DND-41 (cell line): Measurements from ENCODE around the gene YBX2.

Experiments
- ATAC-seq: fragments of 200-7000 bp; cut with Tn5 transposase; 3 replicates; pipeline ENCODE4 v1.9.1; 2021; ENCODE audit warnings: low read depth; ENCODE audit not compliant: insufficient read depth
- DNase-seq: peaks from one replicate; pipeline ENCODE4 v3.0.0-alpha.2; 2020
- H2AFZ ChIP-seq: 2 replicates; pipeline ENCODE4 v1.6.0; 2012; ENCODE audit warnings: low read depth, low read length
- H3K27ac ChIP-seq: 2 replicates; pipeline ENCODE4 v1.5.1; 2012; ENCODE audit warnings: low read length, inconsistent platforms
- H3K27me3 ChIP-seq: fragments of 200-600 bp; sonication (generic); 2 replicates; pipeline ENCODE4 v1.6.0; 2012; ENCODE audit warnings: low read length, mild to moderate bottlenecking, inconsistent platforms; ENCODE audit not compliant: insufficient read depth, poor library complexity
- H3K36me3 ChIP-seq: 2 replicates; pipeline ENCODE4 v1.5.1; 2012; ENCODE audit warnings: low read length, inconsistent platforms; ENCODE audit not compliant: insufficient read depth
- H3K4me1 ChIP-seq: 2 replicates; pipeline ENCODE4 v1.5.1; 2012; ENCODE audit warnings: mild to moderate bottlenecking, low read length; ENCODE audit not compliant: insufficient read depth
- H3K4me2 ChIP-seq: 2 replicates; pipeline ENCODE4 v1.6.0; 2012; ENCODE audit warnings: mild to moderate bottlenecking, moderate library complexity, low read length, inconsistent platforms; ENCODE audit not compliant: insufficient read depth
- H3K4me3 ChIP-seq, 2 experiments: fragments of 200-600 bp in 1 of 2; shearing (Covaris generic) in 1 of 2; 2 replicates each; pipeline ENCODE4 v1.5.1; 2012 to 2016; ENCODE audit warnings: inconsistent platforms in 2 of 2, low read length in 2 of 2, mild to moderate bottlenecking in 2 of 2, low read depth in 1 of 2, moderate library complexity in 1 of 2
- H3K79me2 ChIP-seq: 2 replicates; pipeline ENCODE4 v1.6.0; 2012; ENCODE audit warnings: low read length, inconsistent platforms; ENCODE audit not compliant: insufficient read depth
- H3K9ac ChIP-seq: 2 replicates; pipeline ENCODE4 v1.6.0; 2012; ENCODE audit warnings: low read depth, mild to moderate bottlenecking, inconsistent platforms, low read length, moderate library complexity
- H3K9me3 ChIP-seq: 2 replicates; pipeline ENCODE4 v1.5.1; 2012; ENCODE audit warnings: low read length, moderate library complexity, mild to moderate bottlenecking, inconsistent platforms; ENCODE audit not compliant: insufficient read depth, severe bottlenecking
- H4K20me1 ChIP-seq: 2 replicates; pipeline ENCODE4 v1.6.0; 2012; ENCODE audit warnings: low read length; ENCODE audit not compliant: insufficient read depth
- EZH2 ChIP-seq: IDR thresholded peaks from 3 replicates; pipeline ENCODE4 v1.6.1; 2012; ENCODE audit warnings: borderline replicate concordance, low read depth, mild to moderate bottlenecking, moderate library complexity, low read length, inconsistent platforms; ENCODE audit not compliant: severe bottlenecking
- TF ChIP-seq, protein P1 (sequence below): IDR thresholded peaks from 2 replicates; pipeline ENCODE4 v1.5.1; 2012; ENCODE audit warnings: borderline replicate concordance, low read length, moderate library complexity, mild to moderate bottlenecking; ENCODE audit not compliant: poor library complexity, severe bottlenecking; ENCODE audit errors: extremely low read depth

YBX2 gene

GRCh38 chr17:7293159-7293558, 1.3 kb downstream of the YBX2 start:
- Histone ChIP-seq H3K4me3 (no peak overlapping the region), H3K9me3 (no peaks in the 10 kb centered on the region), H3K27me3 (peaks cover 36% of the 10 kb centered on the region), H3K27ac (no peak overlapping the region), H3K79me2 (no peaks in the 10 kb centered on the region), H2AFZ (no peak overlapping the region), H3K36me3 (no peaks in the 10 kb centered on the region), H3K9ac (no peak overlapping the region), H3K4me2 (no peak overlapping the region), H4K20me1 (0 out of 2 replicates have a peak, but pooled peaks cover 4% of the 10 kb centered on the region), H3K4me1 (peaks cover 16% of the 10 kb centered on the region)
- no peak for ATAC-seq
- no peak for DNase-seq
- TF ChIP-seq EZH2 = no peak
- TF ChIP-seq, protein P1, sequence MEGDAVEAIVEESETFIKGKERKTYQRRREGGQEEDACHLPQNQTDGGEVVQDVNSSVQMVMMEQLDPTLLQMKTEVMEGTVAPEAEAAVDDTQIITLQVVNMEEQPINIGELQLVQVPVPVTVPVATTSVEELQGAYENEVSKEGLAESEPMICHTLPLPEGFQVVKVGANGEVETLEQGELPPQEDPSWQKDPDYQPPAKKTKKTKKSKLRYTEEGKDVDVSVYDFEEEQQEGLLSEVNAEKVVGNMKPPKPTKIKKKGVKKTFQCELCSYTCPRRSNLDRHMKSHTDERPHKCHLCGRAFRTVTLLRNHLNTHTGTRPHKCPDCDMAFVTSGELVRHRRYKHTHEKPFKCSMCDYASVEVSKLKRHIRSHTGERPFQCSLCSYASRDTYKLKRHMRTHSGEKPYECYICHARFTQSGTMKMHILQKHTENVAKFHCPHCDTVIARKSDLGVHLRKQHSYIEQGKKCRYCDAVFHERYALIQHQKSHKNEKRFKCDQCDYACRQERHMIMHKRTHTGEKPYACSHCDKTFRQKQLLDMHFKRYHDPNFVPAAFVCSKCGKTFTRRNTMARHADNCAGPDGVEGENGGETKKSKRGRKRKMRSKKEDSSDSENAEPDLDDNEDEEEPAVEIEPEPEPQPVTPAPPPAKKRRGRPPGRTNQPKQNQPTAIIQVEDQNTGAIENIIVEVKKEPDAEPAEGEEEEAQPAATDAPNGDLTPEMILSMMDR = no peak

GRCh38 chr17:7292729-7293128, 1.7 kb downstream of the YBX2 start:
- H3K4me1 ChIP-seq = peaks cover 16% of the 10 kb centered on the region
- H3K27me3 ChIP-seq = peaks cover 39% of the 10 kb centered on the region
- no peak overlapping the region for H3K4me2 ChIP-seq
- H3K4me3 ChIP-seq = no peak overlapping the region
- no peaks in the 10 kb centered on the region for H3K79me2 ChIP-seq
- 0 out of 2 replicates have a peak, but pooled peaks cover 4% of the 10 kb centered on the region for H4K20me1 ChIP-seq
- TF ChIP-seq EZH2 = no peak
- TF ChIP-seq, protein P1 = no peak
- H3K9me3 ChIP-seq = no peaks in the 10 kb centered on the region
- H3K27ac ChIP-seq = no peak overlapping the region
- H3K9ac ChIP-seq = no peak overlapping the region
- no peaks in the 10 kb centered on the region for H3K36me3 ChIP-seq
- DNase-seq = no peak
- H2AFZ ChIP-seq = no peak overlapping the region
- ATAC-seq = no peak

- Histone ChIP-seq H3K79me2 (no peaks in the 10 kb centered on the region), H3K4me1 (peaks cover 16% of the 10 kb centered on the region), H3K4me3 (no peak overlapping the region), H3K27me3 (peaks cover 43% of the 10 kb centered on the region), H4K20me1 (0 out of 2 replicates have a peak, but pooled peaks cover 4% of the 10 kb centered on the region), H3K27ac (no peak overlapping the region), H3K9me3 (no peaks in the 10 kb centered on the region), H3K4me2 (no peak overlapping the region), H3K36me3 (no peaks in the 10 kb centered on the region), H2AFZ (no peak overlapping the region), H3K9ac (no peak overlapping the region)
- ATAC-seq (no peak), DNase-seq (no peak)
- TF ChIP-seq, protein P1 = no peak
- TF ChIP-seq EZH2 = no peak
These were observed 2.2 kb downstream of the YBX2 start for GRCh38 chr17:7292194-7292593.

GRCh38 chr17:7290685-7291084, 3.8 kb downstream of the YBX2 start:
- no peak for ATAC-seq
- Histone ChIP-seq H3K27me3 (peaks cover 39% of the 10 kb centered on the region), H3K9me3 (no peaks in the 10 kb centered on the region), H3K4me3 (no peak overlapping the region), H3K4me1 (peaks cover 5% of the 10 kb centered on the region; the same call in 1 of the 2 replicates), H4K20me1 (0 out of 2 replicates have a peak, but pooled peaks cover 4% of the 10 kb centered on the region), H3K36me3 (no peaks in the 10 kb centered on the region), H3K27ac (no peak overlapping the region), H3K9ac (no peak overlapping the region), H3K4me2 (no peak overlapping the region), H3K79me2 (no peaks in the 10 kb centered on the region), H2AFZ (no peak overlapping the region)
- DNase-seq = no peak
- no peak for TF ChIP-seq EZH2
- TF ChIP-seq, protein P1 = no peak
